Prostate gland (tissue), 2 donors: ENCODE measurements around the gene PMPCB. TPM values are rescaled to one million over a fixed set of nuclear protein-coding genes. Genes with fewer than 3 reads are reported as not detected.

ENCODE experiments used
- DNase-seq: peaks from one replicate; pipeline ENCODE4 v3.0.0-alpha.2; 2019; ENCODE audit warnings: low spot score
- H3K27ac ChIP-seq, 2 donors: fragments of 200-600 bp; sonication (generic); 2 replicates each; pipeline ENCODE4 v1.5.1; 2017 to 2019
- H3K27me3 ChIP-seq: fragments of 200-600 bp; sonication (generic); replicated peaks from 2 replicates; pipeline ENCODE4 v1.5.1; 2019; ENCODE audit not compliant: insufficient read depth
- H3K36me3 ChIP-seq, 2 donors: fragments of 200-600 bp; sonication (generic); 1 replicate in 1 of 2; 2 replicates in 1 of 2; pipeline versions ENCODE4 v1.5.1 to v1.8.1; 2017 to 2019
- H3K4me1 ChIP-seq: fragments of 200-600 bp; sonication (generic); replicated peaks from 2 replicates; pipeline ENCODE4 v1.5.1; 2019
- H3K4me3 ChIP-seq, 2 donors: fragments of 200-600 bp; sonication (generic); 2 replicates each; pipeline ENCODE4 v1.5.1; 2017 to 2019
- H3K9me3 ChIP-seq: fragments of 200-600 bp; sonication (generic); 2 replicates; pipeline ENCODE4 v1.5.1; 2017
- POLR2A ChIP-seq: fragments of 450-650 bp; IDR thresholded peaks from one replicate; pipeline ENCODE4 v1.6.1; 2016; ENCODE audit warnings: antibody characterized with exemption, mild to moderate bottlenecking
- POLR2AphosphoS5 ChIP-seq: sonication (generic); formaldehyde crosslinking; IDR thresholded peaks from one replicate; pipeline ENCODE4 v1.6.1; 2017; ENCODE audit warnings: antibody characterized with exemption
- WGBS: methylation state at CpG from one replicate; pipeline ENCODE4 v1.1.5; 2018; 5-methylcytosine and 5-hydroxymethylcytosine counted together
- intact Hi-C: fragments of 100-400 bp; cut with DNase I; formaldehyde crosslinking; loops from one replicate; pipeline ENCODE4 v1.14.2; 2022
- total RNA-seq, 2 donors: library from RNA; depleted of rRNA; stranded (reverse); fragments of >200 nt; gene quantifications; one replicate each; pipeline ENCODE4 v1.1.0, GENCODE V29; 2016
- TF ChIP-seq, protein P1 (sequence below), 4 experiments: fragments of 200-600 bp in 2 of 4; fragments of 450-650 bp in 2 of 4; sonication (generic) in 2 of 4; IDR thresholded peaks; 1 replicate in 3 of 4; 2 replicates in 1 of 4; pipeline ENCODE4 v1.5.1; 2016 to 2019; ENCODE audit warnings: antibody characterized with exemption in 4 of 4, mild to moderate bottlenecking in 2 of 4, moderate library complexity in 2 of 4

Gene PMPCB
- total RNA-seq, 2 donors from 2014 or later, result 42.4 to 57.0 TPM

DNA sequence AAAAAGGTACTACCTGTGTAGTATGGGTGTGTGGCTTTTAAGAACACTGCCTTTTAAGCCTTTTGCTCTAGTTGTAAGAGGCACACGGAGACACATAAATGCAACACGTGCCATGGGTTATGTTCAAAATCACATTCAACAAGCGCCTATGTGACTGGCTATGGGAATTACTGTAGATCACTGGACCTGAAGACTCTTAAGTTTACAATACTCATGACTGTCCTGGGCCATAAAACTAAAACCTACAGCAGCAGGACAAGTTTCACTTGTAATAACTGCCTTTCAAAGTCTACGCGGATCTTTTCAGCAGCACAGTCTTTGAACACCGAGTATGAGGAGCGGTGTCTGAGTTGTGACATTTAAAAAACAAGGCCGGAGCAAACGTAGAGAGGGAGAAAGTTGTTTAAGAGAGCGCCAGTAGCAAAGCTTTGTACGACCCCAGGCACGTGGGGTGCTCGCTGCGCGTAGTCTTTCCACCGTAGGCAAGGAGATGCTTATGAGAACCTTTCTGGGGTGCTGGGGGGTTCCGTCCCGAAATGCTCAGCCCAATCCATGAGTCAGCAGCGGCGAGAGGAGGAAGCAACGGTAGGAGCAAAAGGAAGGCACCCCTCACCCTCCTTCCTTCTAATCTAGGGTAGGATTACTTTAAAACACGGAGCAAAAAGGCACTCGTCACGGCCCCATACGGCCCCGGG is 46.7 kb downstream of the PMPCB start:
- H3K4me3 ChIP-seq, result peak overlapping the region; percentile 64 to 88
- no peak for DNase-seq
- H3K27me3 ChIP-seq, result no peaks in the 10 kb centered on the region
- WGBS, result under 1% methylated on average over 26 of the region's 26 CpGs
- H3K36me3 ChIP-seq, result peaks cover 0 to 7% of the 10 kb centered on the region in 2 donors
- H3K4me1 ChIP-seq, result peaks cover 1% of the 10 kb centered on the region
- TF ChIP-seq POLR2AphosphoS5, result no peak
- TF ChIP-seq, protein P1, sequence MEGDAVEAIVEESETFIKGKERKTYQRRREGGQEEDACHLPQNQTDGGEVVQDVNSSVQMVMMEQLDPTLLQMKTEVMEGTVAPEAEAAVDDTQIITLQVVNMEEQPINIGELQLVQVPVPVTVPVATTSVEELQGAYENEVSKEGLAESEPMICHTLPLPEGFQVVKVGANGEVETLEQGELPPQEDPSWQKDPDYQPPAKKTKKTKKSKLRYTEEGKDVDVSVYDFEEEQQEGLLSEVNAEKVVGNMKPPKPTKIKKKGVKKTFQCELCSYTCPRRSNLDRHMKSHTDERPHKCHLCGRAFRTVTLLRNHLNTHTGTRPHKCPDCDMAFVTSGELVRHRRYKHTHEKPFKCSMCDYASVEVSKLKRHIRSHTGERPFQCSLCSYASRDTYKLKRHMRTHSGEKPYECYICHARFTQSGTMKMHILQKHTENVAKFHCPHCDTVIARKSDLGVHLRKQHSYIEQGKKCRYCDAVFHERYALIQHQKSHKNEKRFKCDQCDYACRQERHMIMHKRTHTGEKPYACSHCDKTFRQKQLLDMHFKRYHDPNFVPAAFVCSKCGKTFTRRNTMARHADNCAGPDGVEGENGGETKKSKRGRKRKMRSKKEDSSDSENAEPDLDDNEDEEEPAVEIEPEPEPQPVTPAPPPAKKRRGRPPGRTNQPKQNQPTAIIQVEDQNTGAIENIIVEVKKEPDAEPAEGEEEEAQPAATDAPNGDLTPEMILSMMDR (IDR thresholded peaks at IDR 0.05), result no peak
- TF ChIP-seq POLR2A, result no peak
- H3K9me3 ChIP-seq, result no peaks in the 10 kb centered on the region
- H3K27ac ChIP-seq, result peak overlapping the region; percentile 63 to 73
- intact Hi-C loops, result no loop called here

DNA sequence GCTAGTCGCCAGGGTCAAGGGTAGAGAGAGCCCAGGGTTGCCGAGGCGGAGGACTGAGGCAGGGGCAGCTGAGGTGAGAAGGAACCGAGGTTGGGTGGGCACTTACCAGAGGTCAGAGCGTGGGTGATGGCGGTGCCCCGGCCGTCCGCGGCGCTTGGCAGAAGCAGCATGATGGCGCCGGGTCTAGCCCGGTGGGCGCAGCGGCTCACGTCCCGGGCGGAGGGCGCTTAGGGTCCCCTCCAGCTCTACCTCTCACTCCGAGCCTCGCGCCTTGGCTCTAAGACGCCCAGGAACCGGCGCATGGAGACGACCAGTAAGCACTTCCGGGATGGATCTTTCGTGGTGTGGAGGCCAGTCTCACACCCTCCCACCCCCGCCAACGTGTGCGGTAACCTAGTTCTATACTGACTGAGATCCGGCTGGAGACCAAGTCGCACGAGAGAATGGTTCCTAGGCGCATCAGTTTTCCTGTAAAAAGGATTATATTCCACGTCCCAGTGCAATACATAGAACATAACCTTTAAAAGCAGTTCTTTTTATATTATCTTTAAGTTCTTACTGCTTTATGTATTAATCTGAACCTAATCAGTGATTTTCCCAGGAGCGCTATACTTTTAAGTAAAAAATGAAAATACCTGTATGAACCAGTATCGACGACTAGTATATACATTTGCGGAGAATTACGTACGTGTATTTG is 47.4 kb downstream of the PMPCB start, which contains the start of gene DNAJC2:
Gene DNAJC2, minus strand, starts transcription at position 315 of the 697 bp plus-strand sequence. Its CDS starts 145 bp downstream, at position 170.
- DNase-seq, result peak; percentile 82
- peak; percentile 91 for TF ChIP-seq POLR2AphosphoS5
- peak; percentile 35 for TF ChIP-seq POLR2A
- TF ChIP-seq, protein P1 (IDR thresholded peaks at IDR 0.05), result peak in 1 of 4 experiments; percentile 7
- Histone ChIP-seq H3K36me3 (peaks cover 0 to 7% of the 10 kb centered on the region in 2 donors), H3K4me3 (peak within 1 kb of the TSS; percentile 64 to 88), H3K9me3 (no peaks in the 10 kb centered on the region), H3K4me1 (peaks cover 4% of the 10 kb centered on the region), H3K27me3 (no peaks in the 10 kb centered on the region), H3K27ac (peak within 1 kb of the TSS; percentile 63 to 73)
- intact Hi-C loops, result no loop called here
- WGBS, result 9% methylated on average over 36 of the region's 43 CpGs

DNA sequence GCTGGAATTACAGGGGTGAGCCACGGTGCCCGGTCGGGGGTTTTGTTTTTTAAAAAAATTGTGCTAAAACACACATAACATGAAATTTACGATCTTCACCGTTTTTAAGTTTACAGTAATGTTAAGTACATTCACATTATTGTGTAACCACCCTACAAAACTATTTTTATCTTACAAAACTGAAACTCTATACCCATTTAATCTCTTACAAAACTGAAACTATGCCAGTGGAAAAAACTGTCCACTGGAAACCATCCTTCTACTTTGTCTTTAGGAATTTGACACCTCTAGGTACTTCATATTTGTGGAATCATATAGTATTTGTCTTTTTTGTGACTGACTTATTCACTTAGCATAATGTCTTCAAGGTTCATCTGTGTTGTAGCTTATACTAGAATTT is 49.2 kb downstream of the PMPCB start:
- Histone ChIP-seq H3K27ac (no peak overlapping the region), H3K4me3 (no peak overlapping the region), H3K9me3 (no peaks in the 10 kb centered on the region), H3K4me1 (peaks cover 4% of the 10 kb centered on the region), H3K36me3 (no peaks in the 10 kb centered on the region), H3K27me3 (no peaks in the 10 kb centered on the region)
- DNase-seq, result no peak
- intact Hi-C loops, result no loop called here
- no peak for TF ChIP-seq POLR2AphosphoS5
- TF ChIP-seq, protein P1 (IDR thresholded peaks at IDR 0.05), result no peak
- no peak for TF ChIP-seq POLR2A
- 81% methylated on average over 5 of the region's 5 CpGs for WGBS

DNA sequence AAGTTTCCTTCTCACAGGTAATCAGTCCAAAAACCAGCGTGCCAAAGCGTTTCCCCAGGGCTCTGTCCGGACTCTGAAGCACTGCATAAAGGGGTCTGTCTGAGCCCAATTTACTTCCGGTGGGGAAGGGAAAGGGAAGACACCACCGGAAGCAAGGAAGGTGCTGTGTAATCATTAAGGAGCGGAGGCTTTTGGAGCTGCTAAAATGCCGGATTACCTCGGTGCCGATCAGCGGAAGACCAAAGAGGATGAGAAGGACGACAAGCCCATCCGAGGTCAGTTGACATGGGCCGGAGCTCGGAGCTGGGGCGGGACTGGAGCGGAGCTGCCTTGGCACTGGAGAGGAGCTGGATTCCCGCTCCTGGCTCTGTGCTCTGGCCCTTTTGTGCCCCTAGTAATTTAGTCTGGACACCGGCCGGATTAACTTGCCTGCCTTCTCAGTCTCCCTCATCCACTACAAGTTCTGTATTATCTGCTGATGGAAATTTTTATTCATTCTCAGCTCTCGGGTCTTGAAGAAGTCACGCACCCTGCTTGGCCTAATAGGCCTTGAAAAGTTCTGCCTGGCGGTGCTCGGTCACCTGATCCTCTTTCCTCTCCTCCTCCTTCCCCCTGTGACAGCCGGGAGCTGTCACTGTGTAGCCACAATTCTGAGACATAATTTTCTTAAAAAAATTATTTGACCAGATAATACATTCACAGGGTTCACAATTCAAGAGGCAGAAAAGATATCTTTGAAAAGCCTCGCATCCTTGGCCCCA is 50.5 kb downstream of the PMPCB start, which contains the start of gene PSMC2:
Gene PSMC2, plus strand, starts transcription at position 137 of the 761 bp plus-strand sequence. Its CDS starts 69 bp downstream, at position 206.
- peak; percentile 73 for DNase-seq
- TF ChIP-seq POLR2A (no peak), POLR2AphosphoS5 (peak; percentile 73)
- TF ChIP-seq, protein P1 (IDR thresholded peaks at IDR 0.05), result no peak
- intact Hi-C loops, result no loop called here
- peak within 1 kb of the TSS; percentile 72 to 76 for H3K4me3 ChIP-seq
- no peaks in the 10 kb centered on the region for H3K27me3 ChIP-seq
- peaks cover 4% of the 10 kb centered on the region for H3K4me1 ChIP-seq
- no peaks in the 10 kb centered on the region for H3K36me3 ChIP-seq
- under 1% methylated on average over 25 of the region's 25 CpGs for WGBS
- no peaks in the 10 kb centered on the region for H3K9me3 ChIP-seq
- peak within 1 kb of the TSS; percentile 87 to 88 for H3K27ac ChIP-seq
